Fibroblast of lung (primary cell): ENCODE results near the gene TACC2. TPM values are rescaled to one million over a fixed set of nuclear protein-coding genes. Genes with fewer than 3 reads are reported as not detected.

Source experiments
- DNase-seq, 2 donors: peaks; one replicate each; pipeline versions ENCODE4 v3.0.0 to v3.0.0-alpha.2; 2010; ENCODE audit warnings: low read depth in 2 of 2
- H2AFZ ChIP-seq: 2 replicates; pipeline ENCODE4 v1.5.1; 2012; ENCODE audit warnings: low read length, control low read depth, inconsistent platforms
- H3K27ac ChIP-seq: 2 replicates; pipeline ENCODE4 v1.5.1; 2011; ENCODE audit warnings: low read length, control low read depth; ENCODE audit not compliant: insufficient read depth
- H3K27me3 ChIP-seq: 2 replicates; pipeline ENCODE4 v1.5.1; 2011; ENCODE audit warnings: mild to moderate bottlenecking, low read length; ENCODE audit not compliant: control insufficient read depth, insufficient read depth
- H3K36me3 ChIP-seq: 2 replicates; pipeline ENCODE4 v1.5.1; 2011; ENCODE audit warnings: low read length; ENCODE audit not compliant: control insufficient read depth, insufficient read depth
- H3K4me1 ChIP-seq: 2 replicates; pipeline ENCODE4 v1.5.1; 2011; ENCODE audit warnings: low read length; ENCODE audit not compliant: control insufficient read depth, insufficient read depth; ENCODE audit errors: extremely low read depth
- H3K4me2 ChIP-seq: 2 replicates; pipeline ENCODE4 v1.5.1; 2011; ENCODE audit warnings: low read length, control low read depth; ENCODE audit not compliant: insufficient read depth; ENCODE audit errors: extremely low read depth
- H3K4me3 ChIP-seq, 4 experiments: fragments of 200-600 bp in 1 of 4; sonication (generic) in 1 of 4; replicated peaks in 1 of 4; 2 replicates each; pipeline ENCODE4 v1.5.1; 2011 to 2016; ENCODE audit warnings: low read length in 4 of 4, low read depth in 3 of 4, mild to moderate bottlenecking in 3 of 4, control low read depth in 2 of 4, inconsistent platforms in 1 of 4, mixed read lengths in 1 of 4; ENCODE audit not compliant: insufficient read depth in 1 of 4; ENCODE audit errors: control extremely low read depth in 1 of 4
- H3K79me2 ChIP-seq: 2 replicates; pipeline ENCODE4 v1.5.1; 2012; ENCODE audit warnings: mild to moderate bottlenecking, low read length, inconsistent platforms; ENCODE audit not compliant: control insufficient read depth, insufficient read depth
- H3K9ac ChIP-seq: 2 replicates; pipeline ENCODE4 v1.5.1; 2011; ENCODE audit warnings: mild to moderate bottlenecking, low read length, control low read depth; ENCODE audit not compliant: insufficient read depth
- H3K9me3 ChIP-seq: 2 replicates; pipeline ENCODE4 v1.5.1; 2012; ENCODE audit warnings: low read depth, low read length; ENCODE audit not compliant: control insufficient read depth, insufficient read depth
- H4K20me1 ChIP-seq: 2 replicates; pipeline ENCODE4 v1.5.1; 2011; ENCODE audit warnings: low read length; ENCODE audit not compliant: control insufficient read depth, insufficient read depth; ENCODE audit errors: extremely low read depth
- EZH2 ChIP-seq: IDR thresholded peaks from 2 replicates; pipeline ENCODE4 v1.5.1; 2012; ENCODE audit warnings: low read length, control low read depth, mild to moderate bottlenecking; ENCODE audit errors: missing control alignments
- polyA plus RNA-seq, 2 donors: library from polyadenylated mRNA; depleted of rRNA in 1 of 2; stranded (reverse) in 1 of 2; unstranded in 1 of 2; fragments of >200 nt; gene quantifications; 2 replicates each; pipeline ENCODE4 v1.2.1, GENCODE V29; 2011 to 2012; ENCODE audit warnings: missing spikeins in 1 of 2
- total RNA-seq: library from RNA; depleted of rRNA; stranded (reverse); fragments of >200 nt; gene quantifications from 2 replicates; pipeline ENCODE4 v1.2.1, GENCODE V29; 2014
- TF ChIP-seq, protein P1 (sequence below), 2 donors: IDR thresholded peaks in 1 of 2; conservative IDR thresholded peaks in 1 of 2; 1 replicate in 1 of 2; 2 replicates in 1 of 2; pipeline ENCODE4 v1.5.1; 2011 to 2012; ENCODE audit warnings: low read length in 2 of 2, control low read depth in 1 of 2, inconsistent platforms in 1 of 2, low read depth in 1 of 2, mild to moderate bottlenecking in 1 of 2

Gene TACC2
- total and polyA plus RNA-seq, 2 donors (not counting 1 experiment from before 2014, with no cell fraction given), result 7.6 to 13.0 TPM

DNA sequence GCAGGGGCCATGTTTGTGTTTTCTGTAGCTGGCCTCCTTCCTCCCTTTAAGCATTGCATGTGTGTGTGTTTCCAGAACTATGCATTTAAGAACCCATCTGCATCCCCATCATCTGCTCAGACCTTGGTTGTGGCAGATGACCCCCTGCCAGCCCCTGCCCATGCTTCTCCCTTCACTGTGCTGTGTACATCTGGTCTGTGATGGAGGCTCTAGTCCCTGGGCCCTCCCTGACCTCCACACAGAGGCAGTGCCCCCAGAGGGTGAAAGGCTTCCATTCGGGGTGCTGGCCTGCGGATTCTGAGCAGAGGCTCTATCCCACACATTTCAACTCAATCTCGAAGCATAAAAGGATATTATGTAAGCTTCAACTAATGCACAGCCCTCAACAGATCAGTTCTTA lies 89.4 kb downstream of the TACC2 start:
- Histone ChIP-seq H3K9ac (no peak overlapping the region), H2AFZ (no peak overlapping the region), H3K9me3 (no peaks in the 10 kb centered on the region), H3K4me3 (no peak overlapping the region), H3K27ac (no peak overlapping the region), H3K79me2 (no peaks in the 10 kb centered on the region), H3K4me2 (no peak overlapping the region), H3K27me3 (no peaks in the 10 kb centered on the region), H4K20me1 (no peaks in the 10 kb centered on the region), H3K4me1 (no peaks in the 10 kb centered on the region), H3K36me3 (no peaks in the 10 kb centered on the region)
- no peak for DNase-seq
- TF ChIP-seq, protein P1, sequence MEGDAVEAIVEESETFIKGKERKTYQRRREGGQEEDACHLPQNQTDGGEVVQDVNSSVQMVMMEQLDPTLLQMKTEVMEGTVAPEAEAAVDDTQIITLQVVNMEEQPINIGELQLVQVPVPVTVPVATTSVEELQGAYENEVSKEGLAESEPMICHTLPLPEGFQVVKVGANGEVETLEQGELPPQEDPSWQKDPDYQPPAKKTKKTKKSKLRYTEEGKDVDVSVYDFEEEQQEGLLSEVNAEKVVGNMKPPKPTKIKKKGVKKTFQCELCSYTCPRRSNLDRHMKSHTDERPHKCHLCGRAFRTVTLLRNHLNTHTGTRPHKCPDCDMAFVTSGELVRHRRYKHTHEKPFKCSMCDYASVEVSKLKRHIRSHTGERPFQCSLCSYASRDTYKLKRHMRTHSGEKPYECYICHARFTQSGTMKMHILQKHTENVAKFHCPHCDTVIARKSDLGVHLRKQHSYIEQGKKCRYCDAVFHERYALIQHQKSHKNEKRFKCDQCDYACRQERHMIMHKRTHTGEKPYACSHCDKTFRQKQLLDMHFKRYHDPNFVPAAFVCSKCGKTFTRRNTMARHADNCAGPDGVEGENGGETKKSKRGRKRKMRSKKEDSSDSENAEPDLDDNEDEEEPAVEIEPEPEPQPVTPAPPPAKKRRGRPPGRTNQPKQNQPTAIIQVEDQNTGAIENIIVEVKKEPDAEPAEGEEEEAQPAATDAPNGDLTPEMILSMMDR (conservative IDR thresholded peaks at IDR 0.05 in 1 of 2, IDR thresholded peaks at IDR 0.05 in 1 of 2; ENCODE audit: low read depth in 1 of 2, low read length in 2 of 2), result no peak
- TF ChIP-seq EZH2, result no peak

DNA sequence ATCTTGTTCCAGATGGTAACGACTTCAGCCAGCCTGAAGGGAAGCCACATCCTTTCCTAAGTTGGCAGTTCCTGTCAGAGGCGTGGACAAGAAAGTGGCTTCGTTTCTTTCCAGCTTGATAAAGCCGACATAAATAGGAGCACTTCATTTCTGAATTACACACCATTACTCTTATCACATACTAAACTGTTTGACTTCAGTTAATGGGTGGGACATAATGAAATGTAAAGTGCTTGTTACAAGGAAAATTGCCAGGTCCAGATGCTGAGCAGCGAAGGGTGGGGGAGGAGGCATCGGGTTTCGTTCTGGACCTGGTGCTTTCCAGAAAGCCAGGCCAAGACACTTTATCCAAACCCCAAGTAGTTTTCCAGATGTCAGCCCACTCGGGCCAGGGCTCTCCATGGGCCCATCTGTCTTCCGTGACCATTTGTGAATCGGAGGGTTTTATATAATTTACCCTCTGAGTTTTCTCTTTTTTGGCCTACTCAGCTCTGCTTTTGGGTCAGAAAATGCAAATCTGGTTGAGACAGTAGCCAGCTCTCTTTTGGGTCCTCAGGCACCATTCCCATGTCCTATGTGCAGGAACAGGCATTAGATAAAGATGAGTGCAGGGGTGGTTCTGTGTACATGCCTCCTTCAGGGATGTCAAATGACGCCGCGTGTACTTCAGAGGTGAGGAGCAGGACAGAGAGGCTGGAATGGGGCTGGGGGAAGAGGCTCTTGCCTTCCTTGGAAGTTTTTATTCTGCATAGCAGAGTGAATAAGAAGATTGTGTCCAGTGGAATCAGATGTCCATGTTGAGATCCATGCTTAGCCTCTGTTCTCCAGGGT lies 90.2 kb downstream of the TACC2 start:
- no peak for TF ChIP-seq EZH2
- TF ChIP-seq, protein P1 (conservative IDR thresholded peaks at IDR 0.05 in 1 of 2, IDR thresholded peaks at IDR 0.05 in 1 of 2; ENCODE audit: low read depth in 1 of 2, low read length in 2 of 2), result no peak
- Histone ChIP-seq H3K9me3 (no peaks in the 10 kb centered on the region), H3K36me3 (no peaks in the 10 kb centered on the region), H3K79me2 (no peaks in the 10 kb centered on the region), H2AFZ (no peak overlapping the region), H3K4me1 (no peaks in the 10 kb centered on the region), H4K20me1 (no peaks in the 10 kb centered on the region), H3K27ac (no peak overlapping the region), H3K4me2 (no peak overlapping the region), H3K9ac (no peak overlapping the region), H3K4me3 (no peak overlapping the region), H3K27me3 (peaks cover 6% of the 10 kb centered on the region)
- DNase-seq, result peak in 1 of 2 donors; percentile 62

DNA sequence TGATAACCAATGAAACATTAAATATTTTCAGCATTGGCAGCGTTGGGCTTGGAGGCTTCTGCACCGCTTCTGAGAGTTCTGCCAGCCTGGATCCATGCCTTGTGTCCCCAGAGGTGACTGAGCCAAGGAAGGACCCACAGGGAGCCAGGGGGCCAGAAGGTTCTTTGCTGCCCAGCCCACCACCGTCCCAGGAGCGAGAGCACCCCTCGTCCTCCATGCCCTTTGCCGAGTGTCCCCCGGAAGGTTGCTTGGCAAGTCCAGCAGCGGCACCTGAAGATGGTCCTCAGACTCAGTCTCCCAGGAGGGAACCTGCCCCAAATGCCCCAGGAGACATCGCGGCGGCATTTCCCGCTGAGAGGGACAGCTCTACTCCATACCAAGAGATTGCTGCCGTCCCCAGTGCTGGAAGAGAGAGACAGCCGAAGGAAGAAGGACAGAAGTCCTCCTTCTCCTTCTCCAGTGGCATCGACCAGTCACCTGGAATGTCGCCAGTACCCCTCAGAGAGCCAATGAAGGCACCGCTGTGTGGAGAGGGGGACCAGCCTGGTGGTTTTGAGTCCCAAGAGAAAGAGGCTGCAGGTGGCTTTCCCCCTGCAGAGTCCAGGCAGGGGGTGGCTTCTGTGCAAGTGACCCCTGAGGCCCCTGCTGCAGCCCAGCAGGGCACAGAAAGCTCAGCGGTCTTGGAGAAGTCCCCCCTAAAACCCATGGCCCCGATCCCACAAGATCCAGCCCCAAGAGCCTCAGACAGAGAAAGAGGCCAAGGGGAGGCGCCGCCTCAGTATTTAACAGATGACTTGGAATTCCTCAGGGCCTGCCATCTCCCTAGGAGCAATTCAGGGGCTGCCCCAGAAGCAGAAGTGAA lies 93.9 kb downstream of the TACC2 start:
- no peak for DNase-seq
- Histone ChIP-seq H3K27me3 (peaks cover 20% of the 10 kb centered on the region), H2AFZ (no peak overlapping the region), H3K36me3 (no peaks in the 10 kb centered on the region), H3K4me1 (no peaks in the 10 kb centered on the region), H4K20me1 (no peaks in the 10 kb centered on the region), H3K4me3 (no peak overlapping the region), H3K79me2 (no peaks in the 10 kb centered on the region), H3K4me2 (no peak overlapping the region), H3K9ac (no peak overlapping the region), H3K27ac (no peak overlapping the region), H3K9me3 (no peaks in the 10 kb centered on the region)
- no peak for TF ChIP-seq EZH2
- TF ChIP-seq, protein P1 (conservative IDR thresholded peaks at IDR 0.05 in 1 of 2, IDR thresholded peaks at IDR 0.05 in 1 of 2; ENCODE audit: low read depth in 1 of 2, low read length in 2 of 2), result no peak
